Bone marrow (tissue), 2 donors: ENCODE data around the gene DNAAF5.
"Not testable (repeated sequence)": the region's sequence is repeated elsewhere in the genome, so short reads cannot be mapped to it uniquely, and the experiment has no call there.

Source experiments
- DNase-seq, 2 donors: peaks; one replicate each; lab custom pipeline; 2025; lab: John Stamatoyannopoulos, UW

Gene DNAAF5

GRCh38 chr7:747186-747585 lies 20.7 kb downstream of the DNAAF5 start:
- no peak for DNase-seq

- no peak for DNase-seq
These were observed 21.9 kb downstream of the DNAAF5 start for GRCh38 chr7:748446-748845.

- no peak for DNase-seq
These were observed 22.6 kb downstream of the DNAAF5 start for GRCh38 chr7:749140-749551.

GRCh38 chr7:750111-750905 lies 23.8 kb downstream of the DNAAF5 start:
- DNase-seq, result no peak

- no peak for DNase-seq
These were observed 25.3 kb downstream of the DNAAF5 start for GRCh38 chr7:751826-752225.

GRCh38 chr7:752256-752655 lies 25.8 kb downstream of the DNAAF5 start:
- not testable (repeated sequence) for DNase-seq

GRCh38 chr7:753190-753589 lies 26.7 kb downstream of the DNAAF5 start:
- no peak for DNase-seq

- no peak for DNase-seq
These were observed 28.3 kb downstream of the DNAAF5 start for GRCh38 chr7:754531-755412.

GRCh38 chr7:755413-755805 lies 28.9 kb downstream of the DNAAF5 start:
- no peak for DNase-seq

- DNase-seq, result no peak
These were observed 29.9 kb downstream of the DNAAF5 start for GRCh38 chr7:756231-756927.

- DNase-seq, result no peak
These were observed 30.5 kb downstream of the DNAAF5 start for GRCh38 chr7:756928-757560.

- DNase-seq, result no peak
These were observed 31.3 kb downstream of the DNAAF5 start for GRCh38 chr7:757741-758163.

- DNase-seq, result no peak
These were observed 33.1 kb downstream of the DNAAF5 start for GRCh38 chr7:759569-759968.

- DNase-seq, result no peak
These were observed 33.5 kb downstream of the DNAAF5 start for GRCh38 chr7:760006-760405.

GRCh38 chr7:761101-761500 lies 34.6 kb downstream of the DNAAF5 start:
- no peak for DNase-seq

GRCh38 chr7:761631-762030 lies 35.1 kb downstream of the DNAAF5 start:
- DNase-seq, result no peak

- DNase-seq, result peak in 1 of 2 donors; percentile 30
These were observed 36.4 kb downstream of the DNAAF5 start for GRCh38 chr7:762885-763284.

- no peak for DNase-seq
These were observed 37.3 kb downstream of the DNAAF5 start for GRCh38 chr7:763762-764161.

- DNase-seq, result no peak
These were observed 38.9 kb downstream of the DNAAF5 start for GRCh38 chr7:765383-765782.

GRCh38 chr7:767580-767940 lies 41.1 kb downstream of the DNAAF5 start:
- no peak for DNase-seq

- DNase-seq, result no peak
These were observed 41.6 kb downstream of the DNAAF5 start for GRCh38 chr7:767941-768731.
